ENCODE results near the gene MRPS31.

- TF ChIP-seq CTCF (IDR thresholded peaks at IDR 0.05) (no peak), POLR2A (IDR thresholded peaks at IDR 0.05) (no peak)
These were observed 42.4 kb downstream of the MRPS31 start for GRCh38 chr13:40728595-40728994.

Measured in heart left ventricle (tissue), 13 donors.